GM21825 (cell line): ENCODE results near the gene FYN.

Experiments used
- ATAC-seq: cut with Tn5 transposase; IDR thresholded peaks from one replicate; pipeline ENCODE4 v1.9.1; 2021; ENCODE audit warnings: mild to moderate bottlenecking, moderate library complexity; ENCODE audit not compliant: unreplicated experiment

The FYN gene

DNA sequence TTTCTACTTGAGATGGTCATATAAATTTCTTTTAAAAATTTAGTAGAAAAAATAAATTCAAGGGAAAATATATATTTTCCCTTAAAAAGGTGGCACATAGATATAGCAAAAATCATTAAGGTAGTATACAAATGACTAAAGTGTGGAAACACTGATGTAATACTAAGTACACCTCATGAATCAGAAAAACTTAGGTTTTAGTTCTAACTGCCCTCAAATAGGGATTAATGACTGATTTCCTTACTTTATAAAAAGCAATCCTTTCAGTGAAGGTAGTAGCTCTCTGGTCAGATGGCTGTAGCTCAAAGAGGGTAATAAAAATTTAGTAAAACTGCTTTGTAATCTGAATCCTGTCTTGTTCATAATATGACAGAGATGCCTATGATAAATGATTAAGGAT is 63.5 kb downstream of the FYN start:
- no peak for ATAC-seq

DNA sequence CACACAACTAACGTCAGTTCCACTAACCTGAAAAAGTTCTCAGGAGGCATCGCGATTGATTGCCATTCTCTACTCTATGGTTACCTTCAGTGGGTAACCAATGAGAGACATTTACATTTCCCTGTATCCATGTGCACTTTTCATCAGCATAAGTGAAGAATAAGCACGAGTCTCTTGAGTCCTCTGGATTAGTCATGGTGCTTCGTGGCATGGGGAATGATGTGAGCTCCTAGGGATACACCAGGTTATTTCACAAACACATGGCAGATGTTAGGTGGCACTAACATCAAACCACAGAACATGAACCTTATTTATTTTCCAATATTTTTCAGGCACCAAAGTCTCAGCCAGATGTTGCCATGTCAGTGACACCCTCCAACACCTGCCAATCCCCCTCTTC is 64.0 kb downstream of the FYN start:
- no peak for ATAC-seq

DNA sequence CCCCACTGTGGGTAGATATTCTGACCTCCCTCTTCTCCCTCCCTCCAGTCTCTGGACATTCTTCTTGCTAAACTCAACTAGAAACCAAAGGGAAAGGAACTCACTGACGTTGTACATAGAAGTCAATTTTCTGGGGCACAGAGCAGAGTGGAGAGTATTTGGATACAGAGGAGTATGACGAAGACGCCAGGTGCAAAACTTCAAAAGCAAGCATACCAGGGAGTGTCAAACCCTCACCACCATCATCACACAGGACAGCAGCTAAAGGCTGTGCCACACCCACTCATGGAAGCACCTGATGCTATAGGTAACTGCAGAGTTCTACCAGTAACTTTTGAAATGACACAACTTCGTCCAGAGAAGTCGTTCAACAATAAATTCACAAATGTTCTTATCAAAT is 64.8 kb downstream of the FYN start:
- no peak for ATAC-seq

DNA sequence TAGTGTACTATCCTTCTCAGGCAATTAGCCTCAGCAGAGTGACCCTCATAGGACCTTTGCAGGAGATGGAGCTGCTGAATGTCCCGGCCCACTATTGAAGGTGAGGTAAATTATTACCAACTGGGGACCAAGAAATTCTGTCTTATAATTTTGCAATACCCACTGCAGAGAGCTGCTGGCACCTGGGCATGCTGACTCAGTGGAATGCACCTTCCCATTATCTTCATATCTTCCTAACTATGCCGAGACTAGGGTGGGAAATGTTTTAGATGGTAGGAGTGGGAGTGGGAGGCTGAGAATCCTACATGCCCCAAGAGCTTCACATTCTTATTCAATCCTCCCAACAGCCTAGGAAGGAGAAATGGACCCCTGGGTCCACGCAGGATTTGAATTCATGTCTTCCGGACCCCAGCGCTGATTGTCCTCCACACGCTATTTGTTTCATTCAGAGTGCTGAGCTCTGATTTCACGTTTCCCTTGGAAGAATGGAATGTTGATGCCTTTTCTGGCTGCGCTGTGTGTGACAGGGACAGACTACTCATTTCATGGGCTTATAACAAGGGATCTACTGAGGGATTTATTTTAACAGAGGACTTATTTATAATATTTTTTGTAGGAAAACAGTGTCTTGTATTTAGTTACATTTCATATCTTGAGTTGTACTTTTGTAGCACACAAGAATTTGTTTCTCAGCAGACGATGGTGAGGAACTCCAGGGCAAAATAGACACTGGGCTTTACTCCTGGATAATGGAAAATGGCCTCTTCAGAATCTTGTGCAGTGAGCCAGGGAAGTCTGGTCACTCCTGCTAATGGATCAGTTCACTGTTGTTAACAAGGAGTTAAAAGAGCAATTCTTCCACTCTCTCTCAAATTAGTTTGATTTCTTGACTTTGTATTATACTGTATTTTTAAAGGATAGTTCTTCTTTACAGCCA is 66.4 kb downstream of the FYN start:
- ATAC-seq: no peak

DNA sequence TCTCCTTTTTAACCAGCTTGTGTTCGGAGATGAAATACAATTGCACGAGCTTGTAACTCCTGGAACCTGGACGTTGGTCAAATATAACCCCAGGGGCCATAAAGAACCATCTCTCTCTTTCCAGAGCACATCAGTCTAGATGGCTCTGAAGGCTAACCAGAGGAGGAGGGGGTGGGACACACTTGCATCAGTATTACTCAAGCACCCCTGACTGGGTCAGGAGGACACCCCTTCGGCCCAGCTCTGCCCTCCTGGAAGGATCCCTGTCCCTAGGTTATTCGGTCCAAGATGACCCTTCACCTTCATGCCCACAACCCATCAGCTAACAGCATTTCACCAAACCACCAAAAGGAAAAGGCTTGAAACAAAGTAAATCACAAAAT is 67.1 kb downstream of the FYN start:
- no peak for ATAC-seq

DNA sequence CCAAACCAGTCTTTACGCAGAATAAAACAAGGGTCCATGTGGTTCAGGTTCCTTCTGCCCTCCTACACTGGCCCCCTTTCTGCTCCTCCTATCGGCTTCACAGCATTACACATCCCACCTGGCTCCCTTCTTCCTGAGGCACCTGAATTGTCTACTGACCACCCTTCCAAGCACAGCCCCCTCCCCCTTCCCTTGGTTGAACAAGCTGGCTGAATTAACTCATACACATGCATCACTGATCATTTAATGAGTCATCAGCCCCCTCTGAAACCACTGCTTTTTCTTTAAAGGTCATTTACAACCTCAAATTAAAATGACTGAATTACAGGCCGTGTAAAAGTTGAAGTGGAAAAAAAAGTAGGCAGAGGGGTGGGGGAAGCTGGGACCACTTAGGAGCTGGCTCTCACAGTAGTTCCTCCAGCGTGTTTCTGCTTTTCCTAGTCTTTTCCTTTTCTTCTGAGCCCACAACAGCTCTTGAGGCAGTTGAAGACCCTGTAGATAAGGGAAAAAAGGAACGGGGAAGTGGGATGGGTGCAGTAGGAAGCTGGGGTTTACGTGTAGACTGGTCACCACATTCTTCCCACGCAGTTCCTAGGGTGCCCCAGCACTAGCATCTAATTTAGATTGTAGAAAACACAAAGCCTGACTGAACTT is 67.6 kb downstream of the FYN start:
- peak; percentile 49 for ATAC-seq

DNA sequence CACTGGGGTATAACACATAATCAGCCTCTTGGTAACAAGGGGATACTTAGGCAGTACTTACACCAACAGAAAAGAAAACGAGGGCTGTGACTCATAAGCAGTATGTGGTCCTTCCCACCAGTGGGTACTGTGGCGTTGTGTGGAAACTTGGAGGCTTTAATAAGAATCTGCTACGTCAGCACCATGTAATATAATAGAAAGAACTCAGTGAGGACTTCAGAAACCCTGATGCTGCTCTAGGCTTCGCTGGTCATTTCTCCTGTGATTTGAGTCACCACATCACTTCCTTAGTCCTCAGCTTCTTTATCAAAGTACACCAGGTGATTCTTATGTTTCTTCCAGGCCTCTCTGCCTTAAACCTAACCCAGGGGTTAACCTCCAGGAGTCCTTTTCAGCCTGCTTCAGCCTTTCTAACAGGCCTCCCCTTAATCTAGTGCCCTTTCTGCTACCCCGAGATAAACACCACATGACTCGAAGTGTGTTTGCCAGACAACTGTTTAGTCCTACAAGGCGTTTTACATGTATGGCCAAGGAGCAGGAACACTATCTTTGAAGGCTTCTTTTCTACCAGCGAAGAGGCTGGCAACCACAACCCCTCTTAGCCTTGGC is 68.5 kb downstream of the FYN start:
- ATAC-seq: peak; percentile 55

DNA sequence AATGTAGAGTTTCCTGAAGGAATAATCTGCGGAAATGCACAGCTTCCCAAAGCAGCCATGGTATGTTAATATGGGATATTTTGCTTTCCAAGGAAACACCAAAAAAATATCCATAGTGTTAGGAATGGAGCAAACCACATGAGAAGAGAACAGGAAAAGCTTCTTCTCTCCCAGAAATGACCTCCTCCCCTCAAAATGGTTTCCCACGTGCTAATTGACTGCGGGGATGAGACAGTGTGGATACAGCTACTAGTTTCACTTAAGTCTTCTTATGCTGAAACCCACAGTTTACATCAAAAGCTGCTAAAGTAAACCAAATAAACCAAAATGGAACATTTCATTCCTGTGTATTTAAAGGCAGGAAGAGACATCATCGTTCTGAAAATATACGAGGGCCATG is 69.4 kb downstream of the FYN start:
- no peak for ATAC-seq

DNA sequence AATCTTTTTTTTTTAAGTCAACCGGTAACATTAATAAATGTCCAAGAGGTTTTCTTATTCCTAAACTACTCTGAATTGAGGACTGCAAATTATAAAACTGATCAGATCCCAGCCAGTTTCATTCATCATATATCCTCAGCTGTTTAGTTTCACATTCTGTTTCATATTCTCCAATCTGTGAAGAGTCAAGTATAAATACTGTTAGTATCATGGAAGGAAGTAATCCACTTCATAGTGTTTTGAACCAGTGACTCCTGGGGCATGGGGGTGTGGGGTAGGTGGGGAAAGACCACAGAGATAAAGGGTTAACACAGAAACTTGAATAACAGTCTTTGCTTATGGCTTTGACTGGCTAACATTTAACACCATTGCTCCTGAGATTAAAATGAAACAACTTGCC is 69.9 kb downstream of the FYN start:
- ATAC-seq: no peak

DNA sequence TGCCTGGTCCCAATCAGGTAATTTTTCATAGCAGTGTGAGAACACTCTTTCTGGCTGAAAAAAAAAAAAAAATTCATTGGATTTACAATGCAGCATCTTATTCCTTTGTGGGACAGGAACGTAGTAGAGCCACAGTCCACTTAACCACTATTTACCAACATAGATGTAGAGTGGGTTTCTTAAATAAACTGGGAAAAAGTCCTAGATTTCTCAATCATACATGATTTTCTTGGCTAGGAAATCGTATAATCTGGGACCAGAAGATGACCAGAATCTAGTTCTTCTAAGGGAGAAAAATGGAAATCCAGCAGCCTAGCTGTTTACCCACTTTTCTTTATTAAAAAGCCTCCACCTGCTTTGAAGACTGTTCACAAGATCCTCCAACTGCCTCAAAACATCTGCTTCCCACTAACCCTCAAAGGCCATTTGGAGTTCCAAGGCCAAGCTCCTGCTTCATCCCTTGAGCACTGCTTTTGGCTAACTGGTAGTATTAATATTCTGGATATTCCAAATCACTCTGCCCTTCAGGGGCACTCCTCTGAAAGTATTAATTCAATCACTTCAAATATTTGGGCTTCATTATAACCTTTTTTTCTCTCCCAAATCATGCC is 70.4 kb downstream of the FYN start:
- no peak for ATAC-seq

DNA sequence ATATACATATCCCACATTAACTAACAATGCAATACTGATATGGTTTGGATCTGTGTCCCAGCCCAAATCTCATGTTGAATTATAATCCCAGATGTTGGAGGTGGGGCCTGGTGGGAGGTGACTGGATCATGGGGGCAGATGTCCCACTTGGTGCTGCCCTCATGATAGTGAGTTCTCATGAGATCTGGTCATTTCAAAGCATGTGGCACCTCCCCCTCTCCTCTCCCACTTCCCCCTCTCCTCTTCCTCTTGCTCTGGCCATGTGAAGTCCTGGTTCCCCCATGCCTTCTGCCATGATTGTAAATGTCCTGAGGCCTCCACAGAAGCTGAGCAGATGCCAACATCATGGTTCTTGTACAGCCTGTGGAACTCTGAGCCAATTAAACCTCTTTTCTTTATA is 71.2 kb downstream of the FYN start:
- no peak for ATAC-seq

DNA sequence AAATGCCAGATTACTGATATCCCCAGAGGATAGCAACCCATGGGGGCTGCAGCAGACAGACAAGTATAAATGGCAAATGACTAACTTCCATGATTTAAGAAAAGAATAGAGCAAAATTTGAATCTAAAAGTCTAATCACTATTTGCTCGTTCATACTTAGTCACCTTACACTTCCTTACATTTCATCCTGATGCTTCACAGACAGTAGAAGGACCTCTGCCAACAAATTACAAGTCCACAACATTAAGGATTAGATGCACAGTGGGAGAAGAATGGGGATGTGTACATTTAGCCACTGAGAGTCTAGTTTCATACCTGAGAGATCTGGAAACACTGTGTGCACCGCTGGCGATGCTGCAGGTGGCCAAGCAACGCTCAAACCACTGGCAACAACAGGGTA is 72.4 kb downstream of the FYN start:
- ATAC-seq: no peak

DNA sequence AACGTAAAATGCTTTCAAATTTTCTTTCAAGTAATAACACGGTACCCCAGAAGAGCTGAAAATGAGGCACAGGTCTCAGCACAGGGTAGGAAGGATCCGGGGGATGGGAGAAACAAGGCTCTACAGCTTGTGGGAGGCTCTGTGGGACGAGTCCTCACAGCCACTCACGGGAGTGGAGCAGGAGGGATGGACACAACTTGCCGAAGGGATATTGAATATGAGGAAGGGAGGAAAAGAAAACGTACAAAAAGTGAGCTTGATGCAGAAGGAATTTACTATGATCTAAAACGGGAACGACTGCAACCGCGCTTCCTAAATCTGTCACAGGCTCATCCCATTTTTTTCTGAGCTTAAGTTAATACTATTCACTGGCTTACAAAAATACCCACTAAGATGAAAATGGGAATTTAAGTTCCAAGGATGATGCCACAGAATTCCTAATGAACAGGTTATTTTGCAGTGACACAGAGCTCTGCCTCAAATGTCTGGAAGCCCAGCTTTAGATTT is 72.9 kb downstream of the FYN start:
- no peak for ATAC-seq

DNA sequence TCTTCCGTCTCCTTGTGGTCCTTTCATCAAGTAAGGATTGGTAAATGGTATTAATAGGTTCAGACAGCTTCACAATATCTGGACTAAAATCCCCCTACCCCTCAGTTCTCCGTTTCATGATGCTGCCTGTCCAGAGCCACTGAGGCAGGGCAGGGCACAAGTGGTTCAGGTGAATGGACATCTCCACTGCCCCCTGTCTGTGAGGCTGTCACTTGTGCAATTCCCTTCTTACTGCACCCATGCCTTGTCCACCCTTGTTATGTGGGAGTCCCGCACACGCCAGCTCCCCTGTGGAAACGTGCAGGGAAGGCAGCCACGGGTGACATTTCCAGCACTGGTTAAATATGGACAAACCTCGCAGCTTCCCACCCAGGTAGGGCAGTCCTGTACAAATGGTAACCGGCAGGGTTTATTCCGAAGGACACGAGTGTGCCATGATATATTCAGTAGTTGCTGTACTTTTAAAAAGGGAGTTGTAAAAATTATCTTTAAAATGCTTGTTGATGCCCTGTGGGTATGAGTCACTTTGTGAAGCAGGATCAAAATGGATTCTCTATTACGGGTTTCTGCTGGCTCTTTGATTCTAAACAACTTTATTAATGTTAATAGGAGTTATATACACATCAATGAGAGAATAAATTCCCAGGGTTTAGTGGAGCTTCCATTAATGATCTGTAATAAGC is 73.5 kb downstream of the FYN start:
- no peak for ATAC-seq

DNA sequence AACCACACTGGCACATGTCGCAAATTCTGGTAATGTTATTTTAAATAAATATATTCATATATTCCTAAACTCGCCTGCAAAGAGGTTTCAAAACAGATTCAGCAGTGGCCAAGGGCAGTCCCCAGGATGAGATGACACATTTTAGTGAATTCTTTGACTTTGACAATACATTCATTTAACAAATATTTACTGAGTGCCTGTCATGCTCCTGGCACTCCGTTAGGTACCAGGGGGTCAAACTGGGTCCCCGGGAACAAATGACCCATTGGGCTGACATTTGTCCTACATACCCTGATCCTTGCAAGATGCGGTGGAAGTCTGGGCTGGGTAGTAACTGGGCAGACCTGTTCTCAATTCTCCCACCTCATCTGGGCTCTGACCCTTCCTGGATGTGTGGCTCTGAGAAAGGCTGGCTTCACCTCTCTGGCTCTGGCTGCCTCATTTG is 74.9 kb downstream of the FYN start:
- no peak for ATAC-seq

DNA sequence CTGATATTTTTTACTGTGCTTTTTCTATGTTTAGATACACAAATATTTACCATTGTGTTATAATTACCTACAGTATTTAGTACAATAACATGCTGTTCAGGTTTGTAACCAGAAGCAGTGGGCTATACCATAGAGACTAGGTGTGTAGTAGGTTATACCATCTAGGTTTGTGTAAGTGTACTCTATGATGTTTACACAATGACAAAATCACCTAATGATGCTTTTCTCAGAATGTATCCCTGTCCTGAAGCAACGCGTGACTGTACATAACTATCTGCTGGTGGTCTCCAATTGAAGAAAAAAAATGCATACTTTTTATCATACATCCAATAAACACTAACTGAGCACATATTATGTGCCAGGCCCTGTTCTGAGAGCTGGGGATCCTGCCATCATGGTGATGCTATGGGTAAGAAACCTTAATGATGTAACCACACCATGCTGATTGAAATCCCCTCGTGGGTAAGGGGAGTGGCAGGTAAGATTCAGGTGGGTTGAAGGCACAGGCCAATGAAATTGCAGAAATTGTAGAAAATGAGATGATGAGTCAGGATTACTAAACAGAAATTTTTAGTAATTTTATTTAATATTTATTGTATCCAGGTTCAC is 76.8 kb downstream of the FYN start:
- no peak for ATAC-seq

DNA sequence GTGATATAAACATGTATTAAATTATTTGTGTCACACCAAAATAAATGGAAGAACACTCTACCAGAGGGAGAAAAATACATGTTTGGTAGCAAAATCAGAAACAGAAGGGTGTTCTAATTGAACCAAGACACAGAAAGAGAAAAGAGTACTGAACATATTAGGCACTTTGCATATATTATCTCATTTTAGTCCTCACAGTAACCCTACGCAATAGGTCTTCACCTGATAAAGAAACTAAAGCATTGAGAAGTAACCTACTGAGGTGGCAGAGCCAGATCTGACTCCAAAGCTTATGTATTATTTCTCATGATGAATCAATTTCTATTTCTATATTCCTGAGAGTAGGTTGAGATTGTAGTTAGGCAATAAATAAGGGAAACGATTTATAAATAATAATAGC is 77.7 kb downstream of the FYN start:
- no peak for ATAC-seq

DNA sequence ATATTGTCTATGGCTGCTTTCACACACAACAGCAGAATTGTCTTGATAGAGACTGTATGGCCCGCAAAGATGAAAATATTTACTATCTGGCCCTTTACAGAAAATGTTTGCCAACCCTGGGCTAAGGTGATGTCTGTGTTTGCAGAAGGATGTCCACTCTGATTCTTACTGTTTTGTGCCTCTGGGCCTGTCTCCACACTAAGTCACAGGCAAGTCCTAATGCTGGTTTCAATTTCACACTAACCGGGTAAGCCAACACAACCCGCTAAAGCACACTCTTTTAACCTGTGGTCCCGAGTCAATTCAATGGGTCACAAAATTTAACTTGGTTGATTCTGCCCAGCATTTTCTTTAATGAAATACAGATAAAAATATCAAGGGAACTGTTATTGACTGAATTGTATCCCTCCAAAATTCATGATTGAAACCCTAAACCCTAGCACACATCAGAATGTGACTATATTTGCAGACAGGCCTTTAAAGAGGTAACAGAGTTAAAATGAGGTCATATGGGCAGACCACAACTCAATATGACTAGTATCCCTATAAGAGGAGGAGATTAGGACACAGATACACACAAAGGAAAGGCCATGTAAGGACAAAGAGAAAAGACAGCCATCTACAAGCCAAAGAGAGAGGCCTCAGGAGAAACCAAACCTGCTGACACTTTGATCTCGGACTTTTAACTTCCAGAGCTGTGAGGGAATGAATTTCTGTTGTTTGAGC is 78.4 kb downstream of the FYN start:
- ATAC-seq: no peak

DNA sequence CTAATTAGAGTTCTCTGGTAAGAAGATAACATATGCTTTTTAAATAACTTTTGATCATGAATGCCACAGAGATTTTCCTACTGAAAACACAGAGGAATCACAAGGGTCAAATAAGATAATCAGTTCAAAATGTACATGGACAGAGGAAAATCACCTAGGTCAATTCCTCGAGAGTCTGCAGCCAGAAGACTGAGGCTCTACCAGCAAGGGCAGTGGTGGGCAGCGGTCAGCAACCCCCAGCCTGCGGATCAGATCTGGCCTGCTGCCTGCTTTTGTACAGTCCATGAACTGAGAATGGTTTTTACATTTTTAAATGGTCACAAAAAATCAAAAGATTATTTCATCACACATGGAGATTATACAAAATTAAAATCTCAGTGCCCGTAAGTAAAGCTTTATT is 79.0 kb downstream of the FYN start:
- no peak for ATAC-seq

DNA sequence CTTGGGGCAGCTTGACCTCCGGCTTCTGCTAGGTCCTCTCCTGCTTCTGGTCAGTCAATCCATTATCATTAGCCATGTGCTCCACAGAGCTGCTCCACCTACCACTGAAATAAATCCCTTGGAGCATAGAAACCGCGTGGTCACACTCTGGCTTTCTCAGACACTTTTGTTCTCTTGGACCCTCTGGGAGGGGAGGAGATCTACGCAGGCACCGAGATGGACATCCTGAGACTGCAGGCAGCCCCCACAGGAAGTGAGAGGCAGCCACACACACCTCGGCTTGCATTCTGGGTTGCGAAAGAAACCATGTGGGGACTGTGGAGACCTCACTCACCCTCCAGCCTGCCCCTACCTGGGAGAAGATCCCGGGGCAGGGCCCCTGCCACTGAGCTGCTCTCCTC is 79.5 kb downstream of the FYN start:
- no peak for ATAC-seq
